B cell (primary cell): ENCODE measurements around the gene ATG16L1. TPM values are rescaled to one million over a fixed set of nuclear protein-coding genes. Genes with fewer than 3 reads are reported as not detected.

Experiments
- ATAC-seq: fragments of 200-7000 bp; cut with Tn5 transposase; one replicate; pipeline ENCODE4 v1.10.0; 2021; ENCODE audit warnings: low read depth, mild to moderate bottlenecking, moderate number of reproducible peaks, moderate library complexity
- CTCF ChIA-PET: fragments of 350-600 bp; sonication (Branson Sonifier 250); formaldehyde crosslinking; loops from one replicate; lab custom pipeline; 2021; ENCODE audit warnings: antibody characterized with exemption, inconsistent platforms; lab: Charles Lee
- POLR2A ChIA-PET: fragments of 350-600 bp; sonication (Branson Sonifier 250); formaldehyde crosslinking; loops from one replicate; lab custom pipeline; 2021; ENCODE audit warnings: antibody characterized with exemption; lab: Charles Lee
- DNase-seq: peaks from one replicate; pipeline ENCODE4 v3.0.0; 2013
- H2AFZ ChIP-seq: 2 replicates; pipeline ENCODE4 v1.6.1; 2012; ENCODE audit warnings: mild to moderate bottlenecking, low read depth, low read length; ENCODE audit not compliant: insufficient read depth, poor library complexity, severe bottlenecking
- H3K27ac ChIP-seq, 2 donors: 1 replicate in 1 of 2; 2 replicates in 1 of 2; pipeline ENCODE4 v1.5.1; 2012 to 2013; ENCODE audit warnings: low read length in 2 of 2, mild to moderate bottlenecking in 2 of 2, moderate library complexity in 1 of 2
- H3K27me3 ChIP-seq, 4 experiments: fragments of 200-600 bp in 1 of 4; sonication (generic) in 1 of 4; replicated peaks in 1 of 4; 1 replicate in 2 of 4; 2 replicates in 2 of 4; pipeline versions ENCODE4 v1.6.1 to v1.7.0; 2013 to 2016; ENCODE audit warnings: low read length in 3 of 4, mild to moderate bottlenecking in 2 of 4, mixed read lengths in 1 of 4, moderate library complexity in 1 of 4; ENCODE audit not compliant: insufficient read depth in 4 of 4, control insufficient read depth in 3 of 4; ENCODE audit errors: control extremely low read depth in 1 of 4
- H3K36me3 ChIP-seq, 2 experiments: replicated peaks in 1 of 2; 1 replicate in 1 of 2; 2 replicates in 1 of 2; pipeline versions ENCODE4 v1.6.1 to v1.7.1; 2013; ENCODE audit warnings: low read length in 1 of 2; ENCODE audit not compliant: insufficient read depth in 2 of 2, control insufficient read depth in 1 of 2; ENCODE audit errors: control extremely low read depth in 1 of 2, extremely low read depth in 1 of 2
- H3K4me1 ChIP-seq, 2 donors: fragments of 200-600 bp in 1 of 2; sonication (generic) in 1 of 2; 1 replicate in 1 of 2; 2 replicates in 1 of 2; pipeline versions ENCODE4 v1.5.1 to v1.6.1; 2013 to 2017; ENCODE audit warnings: low read length in 2 of 2; ENCODE audit not compliant: control insufficient read depth in 2 of 2, insufficient read depth in 2 of 2
- H3K4me2 ChIP-seq: replicated peaks from 2 replicates; pipeline ENCODE3; 2012; ENCODE audit warnings: mild to moderate bottlenecking, low read depth, low read length; ENCODE audit not compliant: poor library complexity, severe bottlenecking
- H3K4me3 ChIP-seq, 5 experiments: fragments of 200-600 bp in 1 of 5; sonication (generic) in 1 of 5; 1 replicate in 3 of 5; 2 replicates in 2 of 5; pipeline versions ENCODE4 v1.5.1 to v1.7.0; 2011 to 2016; ENCODE audit warnings: low read length in 4 of 5, mild to moderate bottlenecking in 4 of 5, low read depth in 2 of 5, control low read depth in 1 of 5, moderate library complexity in 1 of 5; ENCODE audit not compliant: insufficient read depth in 1 of 5; ENCODE audit errors: control extremely low read depth in 1 of 5, extremely low read depth in 1 of 5
- H3K79me2 ChIP-seq: fragments of 200-600 bp; sonication (generic); one replicate; pipeline ENCODE4 v1.6.0; 2016; ENCODE audit warnings: low read length; ENCODE audit not compliant: control insufficient read depth, insufficient read depth
- H3K9ac ChIP-seq: fragments of 200-600 bp; sonication (generic); 2 replicates; pipeline ENCODE4 v1.6.1; 2017; ENCODE audit warnings: mild to moderate bottlenecking, low read length, moderate library complexity
- H3K9me3 ChIP-seq, 3 donors: one replicate each; pipeline versions ENCODE4 v1.6.1 to v1.7.1; 2013; ENCODE audit warnings: low read length in 2 of 3; ENCODE audit not compliant: control insufficient read depth in 2 of 3, insufficient read depth in 1 of 3; ENCODE audit errors: control extremely low read depth in 1 of 3
- H4K20me1 ChIP-seq: 2 replicates; pipeline ENCODE4 v1.6.0; 2012; ENCODE audit warnings: mild to moderate bottlenecking, low read length; ENCODE audit not compliant: insufficient read depth, control insufficient read depth, poor library complexity, severe bottlenecking
- H3K27ac Mint-ChIP-seq: one replicate; pipeline ENCODE4 v1.8.0; 2021; ENCODE audit warnings: mixed read lengths
- H3K27me3 Mint-ChIP-seq: one replicate; pipeline ENCODE4 v1.8.0; 2021; ENCODE audit warnings: mixed read lengths
- H3K4me1 Mint-ChIP-seq: one replicate; pipeline ENCODE4 v1.8.0; 2021; ENCODE audit warnings: mixed read lengths
- H3K4me3 Mint-ChIP-seq: one replicate; pipeline ENCODE4 v1.8.0; 2021; ENCODE audit warnings: mixed read lengths
- H3K9me3 Mint-ChIP-seq: one replicate; pipeline ENCODE4 v1.8.0; 2022; ENCODE audit warnings: mixed read lengths; ENCODE audit not compliant: insufficient read depth
- CTCF ChIP-seq: fragments of 200-600 bp; IDR thresholded peaks from one replicate; pipeline ENCODE4 v1.8.0; 2022; ENCODE audit warnings: antibody characterized with exemption, mild to moderate bottlenecking
- EZH2 ChIP-seq: IDR thresholded peaks from 2 replicates; pipeline ENCODE4 v1.6.1; 2012; ENCODE audit warnings: borderline replicate concordance, low read depth, mild to moderate bottlenecking, moderate library complexity, low read length; ENCODE audit not compliant: insufficient read depth, poor library complexity, severe bottlenecking
- WGBS: methylation state at CpG from one replicate; pipeline ENCODE4 v1.1.5; 2013; ENCODE audit warnings: missing lambda C conversion rate; ENCODE audit not compliant: insufficient coverage; 5-methylcytosine and 5-hydroxymethylcytosine counted together
- intact Hi-C: fragments of 100-400 bp; cut with micrococcal nuclease; formaldehyde crosslinking; loops from one replicate; pipeline ENCODE4 v1.10.0; 2022
- polyA plus RNA-seq: library from polyadenylated mRNA; depleted of rRNA; stranded (reverse); fragments of >200 nt; gene quantifications from 2 replicates; pipeline ENCODE4 v1.2.3, GENCODE V29; 2012
- total RNA-seq, 2 donors: library from RNA; stranded (reverse); fragments of 120-200 nt in 1 of 2; gene quantifications; 1 replicate in 1 of 2; 2 replicates in 1 of 2; pipeline versions ENCODE4 v1.2.3 to v1.2.4, GENCODE V29; 2013 to 2022

ATG16L1 gene
- total and polyA plus RNA-seq, 2 donors (not counting 1 experiment from before 2014, with no cell fraction given): 25.7 to 69.9 TPM

- ATAC-seq (no peak), DNase-seq (no peak)
- 80% methylated on average over 5 of the region's 5 CpGs for WGBS
- Histone ChIP-seq H3K79me2 (peaks cover 68% of the 10 kb centered on the region), H3K27me3 (no peaks in the 10 kb centered on the region), H2AFZ (no peak overlapping the region), H3K4me1 (peaks cover 4 to 14% of the 10 kb centered on the region in 2 donors), H4K20me1 (peaks cover 35% of the 10 kb centered on the region), H3K4me2 (no peak overlapping the region), H3K27ac (no peak overlapping the region), H3K9ac (no peak overlapping the region), H3K9me3 (no peaks in the 10 kb centered on the region), H3K4me3 (no peak overlapping the region), H3K36me3 (peaks cover 26 to 90% of the 10 kb centered on the region in 2 experiments)
- Mint-ChIP-seq H3K9me3 (no peaks in the 10 kb centered on the region), H3K4me3 (no peak overlapping the region), H3K27me3 (no peaks in the 10 kb centered on the region), H3K27ac (peak overlapping the region; percentile 55), H3K4me1 (peaks cover 38% of the 10 kb centered on the region)
- ChIA-PET POLR2A (no interaction called here), CTCF (interaction anchor here (0.6 to 1.5 kb wide), 4 partner anchors 9 to 213 kb away, joined by 3 read pairs; no protein-coding TSS in a partner anchor)
- intact Hi-C loops: no loop called here
- TF ChIP-seq EZH2 (no peak), CTCF (no peak)
Measured at GRCh38 chr2:233262562-233262961, 11.1 kb downstream of the ATG16L1 start.

- Histone ChIP-seq H3K79me2 (peaks cover 71% of the 10 kb centered on the region), H3K4me3 (no peak overlapping the region), H3K27me3 (no peaks in the 10 kb centered on the region), H2AFZ (no peak overlapping the region), H3K9ac (no peak overlapping the region), H3K4me2 (no peak overlapping the region), H3K9me3 (no peaks in the 10 kb centered on the region), H3K4me1 (peaks cover 9 to 19% of the 10 kb centered on the region in 2 donors), H3K36me3 (peaks cover 26 to 86% of the 10 kb centered on the region in 2 experiments), H3K27ac (no peak overlapping the region), H4K20me1 (peaks cover 35% of the 10 kb centered on the region)
- H3K4me3 Mint-ChIP-seq: no peak overlapping the region
- CTCF ChIA-PET: interaction anchor here (0.6 to 1.8 kb wide), 5 partner anchors 9 to 213 kb away, joined by 3 to 8 read pairs (median 3); partner anchors contain the start of gene ATG16L1
- no peaks in the 10 kb centered on the region for H3K27me3 Mint-ChIP-seq
- ATAC-seq: no peak
- intact Hi-C loops: no loop called here
- POLR2A ChIA-PET: no interaction called here
- H3K9me3 Mint-ChIP-seq: no peaks in the 10 kb centered on the region
- TF ChIP-seq EZH2: no peak
- no peak for TF ChIP-seq CTCF
- no peak overlapping the region for H3K27ac Mint-ChIP-seq
- no peak for DNase-seq
- H3K4me1 Mint-ChIP-seq: peaks cover 43% of the 10 kb centered on the region
- WGBS: 92% methylated on average over 4 of the region's 6 CpGs
Measured at GRCh38 chr2:233263045-233263570, 11.6 kb downstream of the ATG16L1 start.
